HepG2 (cell line): ENCODE data around the gene HNRNPH2. TPM values are rescaled to one million over a fixed set of nuclear protein-coding genes. Genes with fewer than 3 reads are reported as not detected.

Experiments
- ATAC-seq: fragments of 200-7000 bp; cut with Tn5 transposase; 3 replicates; pipeline ENCODE4 v1.9.1; 2020; ENCODE audit warnings: mild to moderate bottlenecking, moderate library complexity
- BruUV-seq: library from RNA; stranded (reverse); fragments of 400-500 nt; replicated peaks from 2 replicates; lab custom pipeline; 2021; lab: Mats Ljungman, UMichigan
- CTCF ChIA-PET: fragments of 300-600 bp; formaldehyde crosslinking; extraction: SDS; loops from one replicate; lab custom pipeline; 2021; ENCODE audit warnings: low total read pairs, inconsistent platforms, low intra/inter-chr PET ratio; lab: Yijun Ruan, JAX
- POLR2A ChIA-PET: fragments of 350-600 bp; sonication (Branson Sonifier 250); formaldehyde crosslinking; loops from one replicate; lab custom pipeline; 2020; ENCODE audit warnings: antibody characterized with exemption, inconsistent platforms; lab: Yijun Ruan, JAX
- DNase-seq: peaks from one replicate; pipeline ENCODE4 v3.0.0-alpha.2; 2015; ENCODE audit warnings: low spot score
- FAIRE-seq: peaks from 3 replicates; lab custom pipeline; 2011; peaks lifted over from hg19 to GRCh38; lab: Jason Lieb, UNC
- H2AFZ ChIP-seq: one replicate; pipeline ENCODE4 v1.6.1; 2011; ENCODE audit warnings: low read length, inconsistent platforms
- H3K27ac ChIP-seq: fragments of 300-600 bp; 3 replicates; pipeline ENCODE4 v1.8.0; 2011; ENCODE audit warnings: mixed run types, mild to moderate bottlenecking, mixed read lengths, low read length, inconsistent platforms; ENCODE audit not compliant: insufficient read depth; ENCODE audit errors: extremely low read length
- H3K27me3 ChIP-seq, 2 experiments: fragments of 200-600 bp in 1 of 2; 2 replicates in 1 of 2; 3 replicates in 1 of 2; pipeline versions ENCODE4 v1.6.0 to v1.8.0; 2011; ENCODE audit warnings: low read length in 2 of 2, mild to moderate bottlenecking in 2 of 2, moderate library complexity in 2 of 2, inconsistent platforms in 1 of 2; ENCODE audit not compliant: insufficient read depth in 2 of 2, control insufficient read depth in 1 of 2
- H3K36me3 ChIP-seq, 2 experiments: fragments of 200-600 bp in 1 of 2; replicated peaks in 1 of 2; 2 replicates in 1 of 2; 3 replicates in 1 of 2; pipeline versions ENCODE4 v1.5.1 to v1.8.0; 2011; ENCODE audit warnings: low read length in 2 of 2, inconsistent platforms in 1 of 2; ENCODE audit not compliant: insufficient read depth in 2 of 2, control insufficient read depth in 1 of 2
- H3K4me1 ChIP-seq: 2 replicates; pipeline ENCODE4 v1.5.1; 2012; ENCODE audit warnings: low read length, inconsistent platforms; ENCODE audit not compliant: insufficient read depth
- H3K4me2 ChIP-seq: 2 replicates; pipeline ENCODE4 v1.6.0; 2011; ENCODE audit warnings: low read depth, low read length, inconsistent platforms
- H3K4me3 ChIP-seq, 3 experiments: fragments of 200-600 bp in 1 of 3; sonication (generic), shearing (Covaris generic) in 1 of 3; replicated peaks in 1 of 3; 2 replicates each; pipeline ENCODE4 v1.5.1; 2011 to 2016; ENCODE audit warnings: low read length in 3 of 3, inconsistent platforms in 2 of 3, low read depth in 2 of 3, mild to moderate bottlenecking in 2 of 3, control low read depth in 1 of 3, mixed read lengths in 1 of 3; ENCODE audit not compliant: insufficient read depth in 1 of 3
- H3K79me2 ChIP-seq: one replicate; pipeline ENCODE4 v1.6.1; 2011; ENCODE audit warnings: low read length, inconsistent platforms; ENCODE audit not compliant: insufficient read depth
- H3K9ac ChIP-seq: 2 replicates; pipeline ENCODE4 v1.6.0; 2011; ENCODE audit warnings: mild to moderate bottlenecking, low read depth, low read length, inconsistent platforms; ENCODE audit not compliant: insufficient read depth
- H3K9me3 ChIP-seq: 2 replicates; pipeline ENCODE4 v1.5.1; 2012; ENCODE audit warnings: mild to moderate bottlenecking, low read length
- H4K20me1 ChIP-seq: 2 replicates; pipeline ENCODE4 v1.6.0; 2011; ENCODE audit warnings: inconsistent platforms, mild to moderate bottlenecking, low read length, moderate library complexity; ENCODE audit not compliant: insufficient read depth
- ESRRA ChIP-seq: sonication (generic); formaldehyde crosslinking; IDR thresholded peaks from 2 replicates; pipeline ENCODE4 v1.5.1; 2020; ENCODE audit warnings: mild to moderate bottlenecking, low read depth, missing genetic modification reagents
- HDAC2 ChIP-seq: sonication (generic); formaldehyde crosslinking; IDR thresholded peaks from 2 replicates; pipeline ENCODE4 v1.4.0; 2020; ENCODE audit warnings: missing genetic modification reagents
- NR2F1 ChIP-seq, 2 experiments: fragments of 450-650 bp in 1 of 2; formaldehyde crosslinking in 1 of 2; IDR thresholded peaks; 2 replicates each; pipeline versions ENCODE4 v1.5.0 to v1.6.1; 2016 to 2020; ENCODE audit warnings: mild to moderate bottlenecking in 1 of 2, missing compliant biosample characterization in 1 of 2, missing genetic modification reagents in 1 of 2, moderate library complexity in 1 of 2
- PCBP2 ChIP-seq: fragments of 200-400 bp; formaldehyde crosslinking; optimal IDR thresholded peaks from 2 replicates; pipeline ENCODE3; 2018; ENCODE audit warnings: low read length, low read depth; ENCODE audit not compliant: poor library complexity, severe bottlenecking
- RFXAP ChIP-seq: sonication (generic); formaldehyde crosslinking; IDR thresholded peaks from 2 replicates; pipeline ENCODE4 v1.4.0; 2020; ENCODE audit warnings: missing genetic modification reagents, borderline replicate concordance
- ZFP62 ChIP-seq: sonication (generic); formaldehyde crosslinking; IDR thresholded peaks from 2 replicates; pipeline ENCODE4 v1.4.0; 2020; ENCODE audit warnings: missing genetic modification reagents
- ZNF703 ChIP-seq: sonication (generic); formaldehyde crosslinking; IDR thresholded peaks from 2 replicates; pipeline ENCODE4 v1.5.1; 2020; ENCODE audit warnings: missing genetic modification reagents, mild to moderate bottlenecking, moderate library complexity, borderline replicate concordance
- WGBS: methylation state at CpG from one replicate; pipeline ENCODE4 v1.1.6; 2017; ENCODE audit warnings: low lambda C conversion rate; 5-methylcytosine and 5-hydroxymethylcytosine counted together
- in situ Hi-C: cut with HindIII; loops from 2 replicates; pipeline ENCODE4 v1.10.0; 2017; ENCODE audit warnings: low pct_unique_long_range_greater_than_20kb; ENCODE audit not compliant: extremely low pct_ligation_motif_present
- intact Hi-C: fragments of 100-400 bp; cut with micrococcal nuclease; formaldehyde crosslinking; loops from one replicate; pipeline ENCODE4 v1.10.0; 2022; ENCODE audit not compliant: unreplicated experiment
- polyA plus RNA-seq, 8 experiments: library from polyadenylated mRNA; depleted of rRNA in 3 of 8; stranded (reverse) in 7 of 8; unstranded in 1 of 8; fragments of >200 nt; fragmentation: Illumina TruSeq in 4 of 8; extraction: Trizol in 4 of 8; gene quantifications; 2 replicates each; pipeline versions ENCODE4 v1.2.1 to v1.2.3, GENCODE V29; 2011 to 2016; ENCODE audit warnings: low read depth in 4 of 8, missing spikeins in 1 of 8, mixed read lengths in 1 of 8; ENCODE audit not compliant: insufficient read depth in 1 of 8
- total RNA-seq, 5 experiments: library from RNA; depleted of rRNA; stranded (reverse); fragments of >200 nt; fragmentation: Illumina TruSeq; extraction: Trizol; gene quantifications; 2 replicates each; pipeline ENCODE4 v1.2.3, GENCODE V29; 2016; ENCODE audit warnings: low read depth in 1 of 5
- TF ChIP-seq, protein P1 (sequence below): IDR thresholded peaks from 2 replicates; pipeline ENCODE4 v1.6.1; 2016; ENCODE audit warnings: low read depth, borderline replicate concordance
- TF ChIP-seq, protein P2 (sequence below): sonication (generic); formaldehyde crosslinking; IDR thresholded peaks from 2 replicates; pipeline ENCODE4 v1.4.0; 2020; ENCODE audit warnings: low read depth, missing genetic modification reagents
- TF ChIP-seq, protein P3 (sequence below): sonication (generic); formaldehyde crosslinking; conservative IDR thresholded peaks from 2 replicates; pipeline ENCODE4 v1.4.0; 2020; ENCODE audit warnings: missing genetic modification reagents

Gene HNRNPH2
- total and polyA plus RNA-seq, 2 of the 13 experiments (the other 11 are each of a cell fraction or from before 2014, with no cell fraction given): 23.8 to 56.9 TPM

DNA sequence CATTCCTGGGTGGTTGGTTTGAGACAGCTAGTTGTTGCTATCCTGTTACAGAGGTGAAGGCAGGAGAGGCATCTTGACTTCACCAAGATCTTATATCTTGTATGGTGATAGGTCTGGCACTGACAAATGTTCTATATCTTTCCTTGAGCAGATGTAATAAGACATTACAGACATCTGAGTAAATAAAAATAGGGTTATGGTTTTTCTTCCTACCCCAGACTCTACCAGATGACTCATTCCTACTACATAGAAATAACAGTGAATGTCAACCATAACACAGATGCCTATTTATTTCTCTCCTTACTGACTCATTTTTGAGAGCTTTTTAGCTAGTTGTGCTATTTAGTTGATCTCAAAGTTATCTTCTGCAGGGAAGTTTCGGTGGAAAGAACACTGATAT lies 21.9 kb downstream of the HNRNPH2 start:
- no peak overlapping the region for H2AFZ ChIP-seq
- H3K4me3 ChIP-seq: no peak overlapping the region
- intact Hi-C loops (no loop called here), in situ Hi-C loops (no loop called here)
- H3K27me3 ChIP-seq: no peaks in the 10 kb centered on the region
- BruUV-seq: no TSS peak
- no peaks in the 10 kb centered on the region for H4K20me1 ChIP-seq
- ATAC-seq: no peak
- H3K9me3 ChIP-seq: no peaks in the 10 kb centered on the region
- no peak overlapping the region for H3K4me2 ChIP-seq
- no peak overlapping the region for H3K27ac ChIP-seq
- no peaks in the 10 kb centered on the region for H3K4me1 ChIP-seq
- CTCF ChIA-PET: no interaction called here
- POLR2A ChIA-PET: no interaction called here
- no peak for DNase-seq
- no peak for TF ChIP-seq ZFP62 (CRISPR knock-in tag)
- no peak for TF ChIP-seq ZNF703 (CRISPR knock-in tag)
- no peak for TF ChIP-seq NR2F1 (CRISPR knock-in tag; IDR thresholded peaks at IDR 0.05)
- TF ChIP-seq, protein P1, sequence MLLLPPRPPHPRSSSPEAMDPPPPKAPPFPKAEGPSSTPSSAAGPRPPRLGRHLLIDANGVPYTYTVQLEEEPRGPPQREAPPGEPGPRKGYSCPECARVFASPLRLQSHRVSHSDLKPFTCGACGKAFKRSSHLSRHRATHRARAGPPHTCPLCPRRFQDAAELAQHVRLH (CRISPR knock-in tag): no peak
- TF ChIP-seq, protein P2, sequence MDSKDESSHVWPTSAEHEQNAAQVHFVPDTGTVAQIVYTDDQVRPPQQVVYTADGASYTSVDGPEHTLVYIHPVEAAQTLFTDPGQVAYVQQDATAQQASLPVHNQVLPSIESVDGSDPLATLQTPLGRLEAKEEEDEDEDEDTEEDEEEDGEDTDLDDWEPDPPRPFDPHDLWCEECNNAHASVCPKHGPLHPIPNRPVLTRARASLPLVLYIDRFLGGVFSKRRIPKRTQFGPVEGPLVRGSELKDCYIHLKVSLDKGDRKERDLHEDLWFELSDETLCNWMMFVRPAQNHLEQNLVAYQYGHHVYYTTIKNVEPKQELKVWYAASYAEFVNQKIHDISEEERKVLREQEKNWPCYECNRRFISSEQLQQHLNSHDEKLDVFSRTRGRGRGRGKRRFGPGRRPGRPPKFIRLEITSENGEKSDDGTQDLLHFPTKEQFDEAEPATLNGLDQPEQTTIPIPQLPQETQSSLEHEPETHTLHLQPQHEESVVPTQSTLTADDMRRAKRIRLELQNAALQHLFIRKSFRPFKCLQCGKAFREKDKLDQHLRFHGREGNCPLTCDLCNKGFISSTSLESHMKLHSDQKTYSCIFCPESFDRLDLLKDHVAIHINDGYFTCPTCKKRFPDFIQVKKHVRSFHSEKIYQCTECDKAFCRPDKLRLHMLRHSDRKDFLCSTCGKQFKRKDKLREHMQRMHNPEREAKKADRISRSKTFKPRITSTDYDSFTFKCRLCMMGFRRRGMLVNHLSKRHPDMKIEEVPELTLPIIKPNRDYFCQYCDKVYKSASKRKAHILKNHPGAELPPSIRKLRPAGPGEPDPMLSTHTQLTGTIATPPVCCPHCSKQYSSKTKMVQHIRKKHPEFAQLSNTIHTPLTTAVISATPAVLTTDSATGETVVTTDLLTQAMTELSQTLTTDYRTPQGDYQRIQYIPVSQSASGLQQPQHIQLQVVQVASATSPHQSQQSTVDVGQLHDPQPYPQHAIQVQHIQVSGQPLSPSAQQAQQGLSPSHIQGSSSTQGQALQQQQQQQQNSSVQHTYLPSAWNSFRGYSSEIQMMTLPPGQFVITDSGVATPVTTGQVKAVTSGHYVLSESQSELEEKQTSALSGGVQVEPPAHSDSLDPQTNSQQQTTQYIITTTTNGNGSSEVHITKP (CRISPR knock-in tag): no peak
- TF ChIP-seq ESRRA (CRISPR knock-in tag): no peak
- no peak for TF ChIP-seq RFXAP
- no peak for TF ChIP-seq PCBP2
- TF ChIP-seq HDAC2 (CRISPR knock-in tag): no peak
- TF ChIP-seq, protein P3, sequence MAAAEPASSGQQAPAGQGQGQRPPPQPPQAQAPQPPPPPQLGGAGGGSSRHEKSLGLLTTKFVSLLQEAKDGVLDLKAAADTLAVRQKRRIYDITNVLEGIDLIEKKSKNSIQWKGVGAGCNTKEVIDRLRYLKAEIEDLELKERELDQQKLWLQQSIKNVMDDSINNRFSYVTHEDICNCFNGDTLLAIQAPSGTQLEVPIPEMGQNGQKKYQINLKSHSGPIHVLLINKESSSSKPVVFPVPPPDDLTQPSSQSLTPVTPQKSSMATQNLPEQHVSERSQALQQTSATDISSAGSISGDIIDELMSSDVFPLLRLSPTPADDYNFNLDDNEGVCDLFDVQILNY (CRISPR knock-in tag): no peak
- no peaks in the 10 kb centered on the region for H3K36me3 ChIP-seq
- 7% methylated on average over 1 of the region's 1 CpG for WGBS
- FAIRE-seq: no peak
- H3K9ac ChIP-seq: no peak overlapping the region
- no peaks in the 10 kb centered on the region for H3K79me2 ChIP-seq
